SK-N-SH (cell line): ENCODE data around the gene BMX. TPM values are rescaled to one million over a fixed set of nuclear protein-coding genes. Genes with fewer than 3 reads are reported as not detected.

Experiments
- CTCF ChIA-PET: fragments of 300-600, 350-600 bp; formaldehyde crosslinking; extraction: SDS; loops from one replicate; lab custom pipeline; 2021; lab: Yijun Ruan, JAX
- POLR2A ChIA-PET: fragments of 350-600 bp; sonication (Branson Sonifier 250); formaldehyde crosslinking; extraction: SDS; loops from one replicate; lab custom pipeline; 2020; ENCODE audit warnings: antibody characterized with exemption, inconsistent platforms; lab: Yijun Ruan, JAX
- DNase-seq: peaks from one replicate; pipeline ENCODE4 v3.0.0; 2012
- H2AFZ ChIP-seq: fragments of 200-600 bp; sonication (generic); 2 replicates; pipeline ENCODE4 v1.8.1; 2016; ENCODE audit warnings: antibody characterized with exemption, mild to moderate bottlenecking, low read depth
- H3F3A ChIP-seq: fragments of 200-600 bp; sonication (generic); replicated peaks from 2 replicates; pipeline ENCODE3; 2016; ENCODE audit warnings: antibody characterized with exemption, mild to moderate bottlenecking; ENCODE audit not compliant: insufficient read depth
- H3K27ac ChIP-seq, 2 experiments: fragments of 200-500 bp in 1 of 2; fragments of 200-600 bp in 1 of 2; sonication (Bioruptor generic) in 1 of 2; sonication (generic), shearing (Covaris generic) in 1 of 2; 2 replicates each; pipeline versions ENCODE4 v1.5.1 to v1.6.1; 2014 to 2016; ENCODE audit warnings: low read depth in 2 of 2, inconsistent platforms in 1 of 2, low read length in 1 of 2, mild to moderate bottlenecking in 1 of 2, mixed read lengths in 1 of 2
- H3K27me3 ChIP-seq: fragments of 200-600 bp; sonication (generic), shearing (Covaris generic); 2 replicates; pipeline ENCODE4 v1.6.1; 2016; ENCODE audit warnings: mixed run types; ENCODE audit not compliant: insufficient read depth
- H3K36me3 ChIP-seq, 2 experiments: fragments of 200-500 bp in 1 of 2; fragments of 200-600 bp in 1 of 2; sonication (Bioruptor generic) in 1 of 2; sonication (generic) in 1 of 2; replicated peaks in 1 of 2; 2 replicates each; pipeline versions ENCODE3 to v1.5.1; 2014 to 2016; ENCODE audit warnings: low read length in 1 of 2, mild to moderate bottlenecking in 1 of 2; ENCODE audit not compliant: insufficient read depth in 2 of 2, control insufficient read depth in 1 of 2
- H3K4me1 ChIP-seq, 2 experiments: fragments of 200-500 bp in 1 of 2; fragments of 200-600 bp in 1 of 2; sonication (Bioruptor generic) in 1 of 2; sonication (generic), shearing (Covaris generic) in 1 of 2; 2 replicates each; pipeline versions ENCODE4 v1.5.1 to v1.6.1; 2014 to 2016; ENCODE audit warnings: low read depth in 1 of 2, low read length in 1 of 2, mixed run types in 1 of 2; ENCODE audit not compliant: insufficient read depth in 2 of 2, control insufficient read depth in 1 of 2
- H3K4me2 ChIP-seq: fragments of 200-600 bp; sonication (generic), shearing (Covaris generic); 2 replicates; pipeline ENCODE4 v1.6.1; 2017; ENCODE audit warnings: mixed run types
- H3K4me3 ChIP-seq, 2 experiments: fragments of 200-500 bp in 1 of 2; fragments of 200-600 bp in 1 of 2; sonication (Bioruptor generic) in 1 of 2; sonication (generic), shearing (Covaris generic) in 1 of 2; 2 replicates each; pipeline versions ENCODE4 v1.5.1 to v1.8.1; 2014 to 2016; ENCODE audit warnings: low read depth in 2 of 2, inconsistent platforms in 1 of 2, low read length in 1 of 2, mild to moderate bottlenecking in 1 of 2, mixed read lengths in 1 of 2, moderate library complexity in 1 of 2
- H3K79me2 ChIP-seq: fragments of 200-600 bp; sonication (generic); 2 replicates; pipeline ENCODE4 v1.8.1; 2017; ENCODE audit warnings: mild to moderate bottlenecking; ENCODE audit not compliant: insufficient read depth
- H3K9ac ChIP-seq: fragments of 200-600 bp; sonication (generic); 2 replicates; pipeline ENCODE4 v1.6.1; 2017; ENCODE audit warnings: mixed run types
- H3K9me2 ChIP-seq: fragments of 200-600 bp; sonication (generic); 2 replicates; pipeline ENCODE4 v1.6.1; 2017; ENCODE audit warnings: mixed run types
- H3K9me3 ChIP-seq: fragments of 200-600 bp; sonication (generic); 2 replicates; pipeline ENCODE4 v1.6.1; 2017; ENCODE audit warnings: mixed run types, mild to moderate bottlenecking, moderate library complexity
- H4K20me1 ChIP-seq: fragments of 200-600 bp; sonication (generic); 2 replicates; pipeline ENCODE4 v1.6.1; 2017; ENCODE audit warnings: mild to moderate bottlenecking, mixed run types; ENCODE audit not compliant: insufficient read depth
- CTCF ChIP-seq: fragments of 200-600 bp; sonication (generic); IDR thresholded peaks from 2 replicates; pipeline ENCODE4 v1.6.1; 2017; ENCODE audit warnings: antibody characterized with exemption, mild to moderate bottlenecking, moderate library complexity
- ELF1 ChIP-seq: IDR thresholded peaks from 2 replicates; pipeline ENCODE4 v1.4.0; 2012
- EP300 ChIP-seq, 2 experiments: IDR thresholded peaks; 2 replicates each; pipeline versions ENCODE4 v1.4.0 to v1.6.1; 2012; ENCODE audit warnings: borderline replicate concordance in 1 of 2, low read depth in 1 of 2, low read length in 1 of 2
- FOSL2 ChIP-seq: IDR thresholded peaks from 2 replicates; pipeline ENCODE4 v1.4.0; 2012; ENCODE audit warnings: low read depth, mild to moderate bottlenecking, moderate library complexity, borderline replicate concordance
- FOXJ3 ChIP-seq: sonication (generic); formaldehyde crosslinking; IDR thresholded peaks from 2 replicates; pipeline ENCODE4 v1.5.1; 2020; ENCODE audit warnings: mild to moderate bottlenecking, missing genetic modification reagents
- GABPA ChIP-seq: IDR thresholded peaks from 2 replicates; pipeline ENCODE4 v1.4.0; 2012; ENCODE audit warnings: low read depth, mild to moderate bottlenecking
- GATA2 ChIP-seq: sonication (generic); formaldehyde crosslinking; IDR thresholded peaks from 2 replicates; pipeline ENCODE4 v1.5.0; 2020; ENCODE audit warnings: mild to moderate bottlenecking, missing genetic modification reagents
- JUND ChIP-seq: IDR thresholded peaks from 2 replicates; pipeline ENCODE4 v1.4.0; 2012
- MAX ChIP-seq: IDR thresholded peaks from 2 replicates; pipeline ENCODE4 v1.4.0; 2012; ENCODE audit warnings: low read depth
- POLR2AphosphoS5 ChIP-seq: IDR thresholded peaks from 2 replicates; pipeline ENCODE4 v1.6.1; 2012; ENCODE audit warnings: low read depth, low read length
- RFX5 ChIP-seq: IDR thresholded peaks from 2 replicates; pipeline ENCODE4 v1.6.1; 2012; ENCODE audit warnings: mild to moderate bottlenecking, improper control_type of control experiment, low read length
- TCF12 ChIP-seq: IDR thresholded peaks from 2 replicates; pipeline ENCODE4 v1.4.0; 2012
- USF1 ChIP-seq: IDR thresholded peaks from 2 replicates; pipeline ENCODE4 v1.4.0; 2012; ENCODE audit warnings: low read depth, borderline replicate concordance
- USF2 ChIP-seq: fragments of 150-350 bp; IDR thresholded peaks from 2 replicates; pipeline ENCODE4 v1.6.1; 2017; ENCODE audit warnings: antibody characterized with exemption, low read length, low read depth, borderline replicate concordance
- WGBS: methylation state at CpG from one replicate; pipeline ENCODE4 v1.1.6; 2017; ENCODE audit warnings: low lambda C conversion rate; 5-methylcytosine and 5-hydroxymethylcytosine counted together
- polyA plus RNA-seq, 3 experiments: library from polyadenylated mRNA; depleted of rRNA; stranded (reverse); fragments of >200 nt; gene quantifications; 2 replicates each; pipeline ENCODE4 v1.2.3, GENCODE V29; 2012

The BMX gene
- polyA plus RNA-seq, 1 of the 3 experiments (the other 2 are of a cell fraction), result not detected

GRCh38 chrX:15566244-15566643, 65.6 kb downstream of the BMX start:
- POLR2A ChIA-PET, result no interaction called here

GRCh38 chrX:15567267-15567666, 66.7 kb downstream of the BMX start:
- H3K27ac ChIP-seq, result no peak overlapping the region
- H3K27me3 ChIP-seq, result peaks cover 7% of the 10 kb centered on the region; the same call in 1 of the 2 replicates
- no peaks in the 10 kb centered on the region for H3K9me2 ChIP-seq
- 0% methylated on average over 1 of the region's 1 CpG for WGBS
- peaks cover 0 to 7% of the 10 kb centered on the region in 2 experiments; a peak in 2 of 4 replicates for H3K4me1 ChIP-seq
- POLR2A ChIA-PET, result no interaction called here
- CTCF ChIA-PET, result interaction anchor here (0.9 to 1.1 kb wide), 2 partner anchors 96 to 100 kb away, joined by 3 read pairs; no protein-coding TSS in a partner anchor
- no peaks in the 10 kb centered on the region for H4K20me1 ChIP-seq
- H3K9me3 ChIP-seq, result no peaks in the 10 kb centered on the region
- no peak overlapping the region for H3K4me2 ChIP-seq
- H3F3A ChIP-seq, result no peaks in the 10 kb centered on the region
- no peaks in the 10 kb centered on the region for H3K79me2 ChIP-seq
- H2AFZ ChIP-seq, result no peak overlapping the region
- H3K4me3 ChIP-seq, result no peak overlapping the region
- no peak overlapping the region for H3K9ac ChIP-seq
- no peak for DNase-seq
- H3K36me3 ChIP-seq, result no peaks in the 10 kb centered on the region
- TF ChIP-seq FOSL2 (no peak), JUND (no peak), ELF1 (no peak), EP300 (IDR thresholded peaks at IDR 0.05; ENCODE audit: borderline replicate concordance in 1 of 2, low read depth in 1 of 2, low read length in 1 of 2) (no peak), USF2 (no peak), RFX5 (no peak), GABPA (no peak), MAX (no peak), TCF12 (no peak), GATA2 (CRISPR knock-in tag) (no peak), POLR2AphosphoS5 (no peak)

More at GRCh38 chrX:15566244-15566643, 65.6 kb downstream of the BMX start:
- Histone ChIP-seq H3K9ac (no peak overlapping the region), H3K4me3 (no peak overlapping the region), H3K79me2 (no peaks in the 10 kb centered on the region), H4K20me1 (no peaks in the 10 kb centered on the region), H3K27me3 (peaks cover 7% of the 10 kb centered on the region; the same call in 1 of the 2 replicates), H3K27ac (no peak overlapping the region), H3K9me3 (no peaks in the 10 kb centered on the region), H3K4me1 (peaks cover 0 to 7% of the 10 kb centered on the region in 2 experiments; a peak in 2 of 4 replicates), H3K4me2 (no peak overlapping the region), H3K36me3 (no peaks in the 10 kb centered on the region), H3F3A (no peaks in the 10 kb centered on the region), H2AFZ (no peak overlapping the region), H3K9me2 (no peaks in the 10 kb centered on the region)
- CTCF ChIA-PET, result interaction anchor here (0.9 to 2.4 kb wide), 6 partner anchors 11 to 98 kb away, joined by 3 to 20 read pairs (median 8); partner anchors contain the start of gene PIR
- TF ChIP-seq CTCF (peak; percentile 20; the same call in 1 of the 2 replicates), USF1 (no peak), FOXJ3 (no peak)
- DNase-seq, result no peak
- WGBS, result 31% methylated on average over 1 of the region's 1 CpG
